Endothelial cell (in vitro differentiated cells): ENCODE results near the gene NEIL3. TPM values are rescaled to one million over a fixed set of nuclear protein-coding genes. Genes with fewer than 3 reads are reported as not detected.

Experiments used
- DNase-seq: peaks from one replicate; pipeline ENCODE4 v3.0.0; 2021; ENCODE audit warnings: low spot score
- H3K27ac Mint-ChIP-seq: one replicate; pipeline ENCODE4 v1.8.0; 2021; ENCODE audit warnings: mixed read lengths, inconsistent platforms; ENCODE audit not compliant: unreplicated experiment
- H3K27me3 Mint-ChIP-seq: one replicate; pipeline ENCODE4 v1.8.0; 2021; ENCODE audit warnings: mild to moderate bottlenecking, moderate library complexity, mixed read lengths, inconsistent platforms; ENCODE audit not compliant: unreplicated experiment
- H3K36me3 Mint-ChIP-seq: one replicate; pipeline ENCODE4 v1.8.0; 2021; ENCODE audit warnings: mild to moderate bottlenecking, low read depth, mixed read lengths, inconsistent platforms; ENCODE audit not compliant: unreplicated experiment
- H3K4me1 Mint-ChIP-seq: one replicate; pipeline ENCODE4 v1.8.0; 2021; ENCODE audit warnings: mild to moderate bottlenecking, mixed read lengths, inconsistent platforms; ENCODE audit not compliant: unreplicated experiment
- H3K4me3 Mint-ChIP-seq: one replicate; pipeline ENCODE4 v1.8.0; 2021; ENCODE audit warnings: mild to moderate bottlenecking, mixed read lengths, inconsistent platforms; ENCODE audit not compliant: unreplicated experiment
- H3K9me3 Mint-ChIP-seq: one replicate; pipeline ENCODE4 v1.8.0; 2021; ENCODE audit warnings: mixed read lengths, inconsistent platforms; ENCODE audit not compliant: unreplicated experiment
- CTCF ChIP-seq: fragments of 200-600 bp; sonication (generic); IDR thresholded peaks from one replicate; pipeline ENCODE4 v1.5.0; 2021; ENCODE audit warnings: antibody characterized with exemption; ENCODE audit not compliant: unreplicated experiment
- long read RNA-seq: library from polyadenylated mRNA; unstranded; transcript quantifications from one replicate; pipeline ENCODE4 v2.0.0, GENCODE V29; 2020; ENCODE audit not compliant: unreplicated experiment
- total RNA-seq: library from RNA; stranded (reverse); fragmentation: NEBNext Ultra II Directional; extraction: Animal tissue kit (Norgen Biotek cat#: 25700); gene quantifications from one replicate; pipeline ENCODE4 v1.2.1, GENCODE V29; 2021; ENCODE audit not compliant: unreplicated experiment

Gene NEIL3
- 1.7 TPM for total RNA-seq
- long read RNA-seq, partial matches to known transcripts, result 0 of 1 reads
- long read RNA-seq, other reads (novel, unspliced or antisense), result 0 of 1 reads

- Mint-ChIP-seq H3K9me3 (no peaks in the 10 kb centered on the region), H3K27ac (peak within 1 kb of the TSS; percentile 57), H3K4me1 (peaks cover 2% of the 10 kb centered on the region), H3K36me3 (no peaks in the 10 kb centered on the region), H3K4me3 (peak within 1 kb of the TSS; percentile 94), H3K27me3 (peaks cover 2% of the 10 kb centered on the region)
- no peak for TF ChIP-seq CTCF
- peak; percentile 92 for DNase-seq
Observed at GRCh38 chr4:177309522-177310371, at the start of gene NEIL3. Gene NEIL3, plus strand, starts transcription at chr4:177309874. Its CDS starts 80 bp downstream, at chr4:177309954.

- Mint-ChIP-seq H3K27me3 (no peaks in the 10 kb centered on the region), H3K36me3 (no peaks in the 10 kb centered on the region), H3K4me1 (no peaks in the 10 kb centered on the region), H3K4me3 (no peak overlapping the region), H3K9me3 (no peaks in the 10 kb centered on the region), H3K27ac (no peak overlapping the region)
- no peak for TF ChIP-seq CTCF
- DNase-seq, result no peak
Observed at GRCh38 chr4:177263818-177264217, 45.9 kb upstream of the NEIL3 start.

- H3K9me3 Mint-ChIP-seq, result no peaks in the 10 kb centered on the region
- H3K4me3 Mint-ChIP-seq, result no peak overlapping the region
- DNase-seq, result no peak
- H3K36me3 Mint-ChIP-seq, result no peaks in the 10 kb centered on the region
- no peaks in the 10 kb centered on the region for H3K4me1 Mint-ChIP-seq
- no peak overlapping the region for H3K27ac Mint-ChIP-seq
- no peaks in the 10 kb centered on the region for H3K27me3 Mint-ChIP-seq
- TF ChIP-seq CTCF, result no peak
Observed at GRCh38 chr4:177264788-177265422, 44.8 kb upstream of the NEIL3 start.

GRCh38 chr4:177265729-177266128 lies 43.9 kb upstream of the NEIL3 start:
- DNase-seq, result no peak
- H3K4me3 Mint-ChIP-seq, result no peak overlapping the region
- no peak for TF ChIP-seq CTCF
- H3K4me1 Mint-ChIP-seq, result no peaks in the 10 kb centered on the region
- no peaks in the 10 kb centered on the region for H3K9me3 Mint-ChIP-seq
- H3K36me3 Mint-ChIP-seq, result no peaks in the 10 kb centered on the region
- H3K27ac Mint-ChIP-seq, result no peak overlapping the region
- no peaks in the 10 kb centered on the region for H3K27me3 Mint-ChIP-seq

- H3K9me3 Mint-ChIP-seq, result no peaks in the 10 kb centered on the region
- H3K27ac Mint-ChIP-seq, result no peak overlapping the region
Observed at GRCh38 chr4:177266506-177266905, 43.2 kb upstream of the NEIL3 start.

More at GRCh38 chr4:177266506-177266905, 43.2 kb upstream of the NEIL3 start:
- no peak overlapping the region for H3K4me3 Mint-ChIP-seq
- H3K4me1 Mint-ChIP-seq, result no peaks in the 10 kb centered on the region
- H3K27me3 Mint-ChIP-seq, result no peaks in the 10 kb centered on the region
- no peak for TF ChIP-seq CTCF
- DNase-seq, result no peak
- no peaks in the 10 kb centered on the region for H3K36me3 Mint-ChIP-seq
